GM20431 (cell line): ENCODE data around the gene SLC6A20.
"Not testable (repeated sequence)": the region's sequence is repeated elsewhere in the genome, so short reads cannot be mapped to it uniquely, and the experiment has no call there.

Source experiments
- in situ Hi-C: fragments of 300-500 bp; cut with MseI, MboI; formaldehyde crosslinking; loops from one replicate; pipeline ENCODE4 v1.15.0; 2020; ENCODE audit warnings: low sequenced_read_pairs; ENCODE audit not compliant: unreplicated experiment

Gene SLC6A20

DNA sequence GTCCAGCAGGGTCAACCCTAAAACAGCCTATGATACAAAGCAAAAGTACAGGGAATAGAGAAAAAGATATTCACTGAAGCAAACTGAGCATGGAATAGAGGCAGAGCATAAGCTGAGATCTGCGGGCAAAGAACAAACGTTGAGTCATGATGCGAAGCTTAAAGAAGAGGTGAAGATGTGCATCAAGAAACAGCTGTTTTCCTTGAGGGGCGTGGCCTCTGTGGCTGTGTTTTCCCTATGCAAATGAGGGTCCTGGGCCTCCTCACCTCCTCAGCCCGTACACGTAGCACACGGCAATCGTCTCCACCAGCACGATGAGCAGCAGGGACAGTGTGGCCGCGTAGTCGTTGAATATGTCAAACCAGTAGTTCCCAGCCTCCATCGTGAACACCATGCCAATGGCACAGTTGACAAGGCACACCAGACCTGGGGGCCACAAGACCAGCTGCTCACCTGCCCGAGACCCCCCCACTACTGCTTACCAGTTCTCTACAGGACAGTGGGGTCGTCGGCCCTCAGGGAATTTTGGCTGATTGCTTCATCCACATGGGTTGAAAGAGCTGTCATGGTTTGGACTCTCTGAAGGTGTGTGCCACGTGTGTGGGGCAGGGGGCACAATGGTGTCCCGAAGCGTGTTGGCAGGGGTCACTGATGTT lies 33.6 kb downstream of the SLC6A20 start:
- in situ Hi-C loops: loop anchor here (10.0 to 25.0 kb wide), 3 partner anchors 162 to 625 kb away; no protein-coding TSS in a partner anchor

DNA sequence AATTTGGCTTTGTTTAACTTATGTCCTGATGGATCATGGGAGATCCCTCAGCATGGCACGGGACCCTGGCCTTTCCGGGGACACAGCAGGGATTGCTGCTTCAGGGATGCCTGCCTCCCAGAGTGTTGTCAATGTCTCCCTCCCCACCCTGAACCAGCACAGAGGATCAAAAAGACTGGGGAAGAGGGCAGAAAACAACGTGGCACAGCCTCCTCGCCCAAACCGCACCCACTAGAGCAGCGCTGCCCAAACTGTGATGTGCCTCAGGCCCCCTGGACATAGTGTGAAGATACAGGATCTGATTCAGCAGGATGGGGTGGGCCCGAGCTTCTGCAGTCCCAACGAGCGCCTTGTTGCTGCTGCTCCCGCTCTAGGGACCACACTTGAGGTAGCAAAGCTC lies 34.5 kb downstream of the SLC6A20 start:
- in situ Hi-C loops: loop anchor here (10.0 to 25.0 kb wide), 3 partner anchors 163 to 625 kb away; no protein-coding TSS in a partner anchor

DNA sequence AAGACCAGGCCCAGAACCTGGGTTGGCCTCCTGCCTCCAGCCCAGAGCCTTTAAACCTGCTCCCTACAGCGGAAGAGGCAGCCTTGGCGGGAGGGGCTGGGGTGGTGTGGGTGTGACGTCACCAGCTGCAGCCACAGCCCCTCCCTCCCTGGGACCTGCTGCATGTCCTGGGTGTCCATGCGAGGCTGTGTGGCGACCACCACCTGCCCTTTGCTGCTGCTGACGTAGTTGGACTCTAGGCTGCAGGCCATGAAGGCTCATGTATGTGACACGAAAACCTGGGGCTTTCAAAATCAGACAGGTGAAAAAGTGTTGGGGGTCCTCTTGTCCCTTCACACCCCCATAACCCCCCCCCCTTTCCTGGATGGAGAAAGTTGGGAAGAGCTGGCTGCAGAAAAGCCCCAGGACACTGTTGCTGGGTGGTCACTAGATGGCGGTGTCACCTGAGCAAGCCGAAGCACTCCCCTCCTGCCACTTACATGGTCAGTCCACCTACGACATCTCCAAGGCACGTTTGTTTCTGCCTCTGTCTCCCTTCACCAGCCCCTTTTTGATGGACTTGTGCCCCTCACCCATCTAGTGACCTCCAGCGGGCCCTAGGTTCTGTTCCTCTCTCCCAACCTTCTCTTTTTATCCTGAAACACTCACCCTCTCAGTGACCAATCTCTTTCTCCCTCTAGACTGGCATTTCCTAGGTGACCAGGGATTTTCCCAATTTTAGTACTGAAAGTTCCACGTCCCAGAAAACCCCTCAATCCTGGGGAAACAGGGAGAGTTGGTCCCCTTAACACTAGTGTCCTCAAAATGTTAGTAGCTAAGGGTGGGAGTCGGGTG lies 35.2 kb downstream of the SLC6A20 start:
- in situ Hi-C loops: loop anchor here (10.0 to 25.0 kb wide), 3 partner anchors 164 to 626 kb away; no protein-coding TSS in a partner anchor

DNA sequence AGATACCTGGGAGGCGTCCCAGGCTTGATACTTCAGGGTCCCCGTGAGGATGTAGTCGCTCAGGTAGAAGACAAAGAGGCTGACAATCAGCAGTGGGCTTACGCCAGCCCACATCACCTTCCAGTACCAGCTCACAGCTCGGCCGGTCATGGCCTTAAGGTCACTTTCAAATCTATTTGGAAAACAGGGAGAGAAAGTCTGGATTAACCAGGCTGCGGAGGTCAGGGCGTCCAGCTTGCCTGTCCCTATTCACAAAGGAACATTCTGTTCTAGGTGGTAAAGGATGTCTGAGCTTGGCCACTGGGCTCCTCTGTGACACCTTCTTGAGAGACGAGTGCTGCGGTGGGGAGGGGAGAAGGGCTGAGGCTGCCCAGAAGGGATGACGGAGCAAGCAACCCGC lies 36.5 kb downstream of the SLC6A20 start:
- in situ Hi-C loops: loop anchor here (10.0 to 25.0 kb wide), 3 partner anchors 165 to 627 kb away; no protein-coding TSS in a partner anchor

DNA sequence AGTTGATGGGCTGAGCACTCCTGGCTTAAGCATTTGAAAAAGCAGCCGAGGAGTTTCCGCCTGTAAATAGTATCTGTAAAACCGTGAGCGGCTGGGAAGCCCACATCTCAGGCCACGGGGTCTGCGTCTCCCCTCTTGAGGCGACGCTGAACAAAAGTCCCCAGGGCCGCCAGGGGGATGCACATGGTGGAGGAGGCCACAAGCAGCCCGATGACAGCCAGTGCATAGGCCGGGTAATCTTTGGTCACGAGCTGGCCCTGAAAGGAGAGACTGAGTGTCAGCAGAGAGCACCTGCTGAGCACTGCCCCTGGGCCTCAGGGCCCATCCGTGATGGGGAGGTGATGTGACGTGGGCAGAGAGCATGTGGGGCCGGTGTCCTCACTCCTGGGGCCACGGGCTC lies 37.5 kb downstream of the SLC6A20 start:
- in situ Hi-C loops: loop anchor here (25.0 kb wide), 2 partner anchors 303 to 628 kb away; no protein-coding TSS in a partner anchor

DNA sequence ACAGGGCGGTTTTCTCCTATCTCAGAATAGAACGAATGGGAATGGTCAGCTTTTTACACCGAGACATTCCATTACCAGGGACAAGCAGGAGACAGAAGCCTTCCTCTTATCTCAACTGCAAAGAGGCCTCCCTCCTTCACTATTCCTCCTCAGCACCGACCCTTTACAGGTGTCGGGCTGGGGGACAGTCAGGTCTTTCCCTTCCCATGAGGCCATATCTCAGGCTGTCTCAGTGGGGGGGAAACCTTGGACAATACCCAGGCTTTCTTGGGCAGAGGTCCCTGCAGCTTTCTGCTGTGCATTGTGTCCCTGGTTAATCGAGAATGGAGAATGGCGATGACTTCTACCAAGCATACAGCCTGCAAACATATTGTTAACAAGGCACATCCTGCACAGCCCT lies 39.2 kb downstream of the SLC6A20 start:
- in situ Hi-C loops: loop anchor here (25.0 kb wide), 2 partner anchors 305 to 630 kb away; no protein-coding TSS in a partner anchor

DNA sequence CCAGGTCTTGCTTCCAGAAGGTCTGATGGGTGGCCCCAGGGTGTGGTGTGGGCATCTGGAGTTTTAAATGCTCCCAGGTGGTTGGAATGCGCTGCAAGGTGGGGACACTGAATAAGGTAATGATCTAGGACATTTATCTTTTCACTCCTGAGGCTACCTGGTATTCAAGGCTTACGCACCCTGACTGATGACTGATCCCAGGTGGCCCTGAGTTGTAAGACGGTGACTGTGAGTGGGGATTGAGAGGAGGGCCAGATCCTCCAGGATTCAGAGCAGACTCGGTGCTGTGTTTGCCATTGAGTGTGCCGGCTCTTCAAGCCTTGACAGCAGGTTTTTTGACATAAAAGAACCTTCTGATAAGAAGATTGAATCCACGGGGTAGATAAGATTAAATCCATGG lies 40.3 kb downstream of the SLC6A20 start:
- in situ Hi-C loops: loop anchor here (25.0 kb wide), 2 partner anchors 306 to 631 kb away; no protein-coding TSS in a partner anchor

DNA sequence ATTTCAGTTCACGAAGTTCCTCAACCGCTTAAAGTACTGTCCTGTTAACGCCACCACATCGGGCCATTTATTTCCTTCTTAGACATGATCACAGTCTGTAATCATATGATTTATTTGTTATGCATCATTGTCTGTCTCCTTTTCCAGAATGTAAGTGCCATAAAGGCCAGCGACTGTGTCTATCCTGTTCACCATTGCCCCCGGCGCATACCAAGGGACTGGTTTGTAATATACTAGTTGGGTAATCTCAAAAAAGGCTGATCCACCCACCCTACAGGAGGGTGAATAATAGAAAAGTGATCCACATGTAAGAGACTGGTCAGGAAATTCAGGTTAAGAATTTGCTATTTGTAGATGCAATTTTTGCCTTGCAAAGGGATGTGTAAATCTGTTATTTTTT lies 41.9 kb downstream of the SLC6A20 start:
- in situ Hi-C loops: loop anchor here (25.0 kb wide), 2 partner anchors 308 to 633 kb away; no protein-coding TSS in a partner anchor

DNA sequence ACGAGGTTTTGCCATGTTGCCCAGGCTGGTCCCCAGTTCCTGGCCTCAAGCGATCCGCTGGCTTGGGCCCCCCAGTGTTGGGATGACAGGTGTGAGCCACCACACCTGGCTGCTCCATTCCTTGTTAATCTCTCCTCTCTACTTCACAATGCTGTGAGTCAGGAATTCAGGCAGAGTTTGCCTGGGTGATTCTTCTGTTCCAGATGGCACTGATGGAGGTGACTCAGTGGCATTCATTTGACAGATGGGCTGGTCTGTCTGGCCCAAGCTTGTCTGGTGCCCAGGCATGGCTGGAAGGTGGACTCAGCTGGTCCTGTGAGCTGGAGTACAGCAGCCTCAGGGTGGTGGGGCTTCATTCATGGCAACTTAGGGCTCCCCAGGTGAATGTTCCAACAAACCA lies 43.2 kb downstream of the SLC6A20 start:
- in situ Hi-C loops: loop anchor here (25.0 kb wide), 2 partner anchors 309 to 634 kb away; no protein-coding TSS in a partner anchor

DNA sequence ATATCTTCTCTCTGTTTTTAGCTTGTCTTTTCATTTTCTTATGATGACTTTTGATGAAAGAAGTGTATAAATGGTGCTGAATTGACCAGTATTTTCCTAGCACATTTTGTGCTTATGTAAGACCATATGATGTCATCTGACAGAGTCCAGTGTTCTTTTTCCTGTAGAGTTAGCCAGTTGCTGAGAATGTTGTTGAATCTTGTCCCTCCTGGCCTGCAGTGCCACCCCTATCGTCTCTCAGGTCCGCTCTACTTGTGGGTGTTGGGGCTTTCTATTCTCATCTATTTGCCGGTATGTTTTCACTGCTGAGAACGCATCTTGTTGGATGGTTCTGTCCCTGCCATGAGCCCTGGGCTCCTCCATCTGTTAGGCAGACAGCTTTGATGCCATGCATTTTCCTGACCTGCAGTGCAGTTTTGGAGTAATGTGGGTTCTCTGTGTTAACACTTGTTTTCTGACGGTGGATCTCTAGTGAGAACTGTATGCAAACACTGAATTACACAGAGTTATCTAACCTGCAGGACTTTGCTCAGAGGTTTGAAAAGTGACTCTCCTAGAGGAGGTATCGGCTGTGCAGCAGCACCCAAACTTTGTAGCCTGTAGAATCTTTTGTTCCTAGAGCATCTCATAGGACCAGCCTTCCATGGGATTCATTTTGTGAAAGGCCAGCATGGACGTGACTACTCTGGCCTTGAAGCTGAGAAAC lies 44.6 kb downstream of the SLC6A20 start:
- in situ Hi-C loops: loop anchor here (25.0 kb wide), 2 partner anchors 311 to 636 kb away; no protein-coding TSS in a partner anchor

DNA sequence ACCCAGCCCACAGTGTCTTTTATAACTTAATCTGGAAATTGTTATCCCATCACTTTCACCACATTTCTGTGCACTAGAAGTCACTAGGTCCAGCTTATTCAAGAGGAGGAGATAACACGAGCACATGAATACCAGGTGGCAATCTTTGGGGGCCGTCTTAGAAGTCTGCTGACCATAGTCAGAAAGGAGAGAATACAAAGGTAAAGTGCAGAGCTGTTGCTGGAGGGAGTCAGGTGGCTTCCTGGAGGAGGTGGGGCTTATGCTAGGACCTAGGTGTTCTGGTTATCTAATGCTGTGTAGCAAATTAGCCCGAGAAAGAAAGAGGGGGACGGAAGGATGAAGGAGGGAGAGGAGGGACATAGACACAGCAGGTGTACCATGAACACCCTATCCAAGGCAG lies 46.5 kb downstream of the SLC6A20 start:
- in situ Hi-C loops: loop anchor here (25.0 kb wide), 2 partner anchors 312 to 637 kb away; no protein-coding TSS in a partner anchor

DNA sequence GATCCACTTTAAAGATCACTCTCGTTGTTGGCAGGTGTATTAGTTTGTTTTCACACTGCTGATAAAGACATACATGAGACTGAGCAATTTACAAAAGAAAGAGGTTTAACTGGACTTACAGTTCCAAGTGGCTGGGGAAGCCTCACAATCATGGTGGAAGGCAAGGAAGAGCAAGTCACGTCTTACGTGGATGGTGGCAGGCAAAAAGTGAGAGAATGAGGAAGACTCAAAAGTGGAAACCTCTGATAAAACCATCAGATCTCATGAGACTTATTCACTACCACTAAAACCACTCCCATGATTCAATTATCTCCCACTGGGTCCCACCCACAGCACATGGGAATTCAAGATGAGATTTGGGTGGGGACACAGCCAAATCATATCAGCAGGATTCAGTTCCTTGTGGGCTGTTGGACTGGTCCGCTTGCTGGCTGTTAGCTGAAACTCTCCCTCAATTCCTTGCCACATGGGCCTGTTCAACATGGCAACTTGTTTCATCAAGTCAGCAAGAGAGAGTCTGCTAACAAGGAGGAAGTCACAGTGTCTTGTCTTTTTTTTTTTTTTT lies 47.2 kb downstream of the SLC6A20 start:
- in situ Hi-C loops: not testable (repeated sequence)

DNA sequence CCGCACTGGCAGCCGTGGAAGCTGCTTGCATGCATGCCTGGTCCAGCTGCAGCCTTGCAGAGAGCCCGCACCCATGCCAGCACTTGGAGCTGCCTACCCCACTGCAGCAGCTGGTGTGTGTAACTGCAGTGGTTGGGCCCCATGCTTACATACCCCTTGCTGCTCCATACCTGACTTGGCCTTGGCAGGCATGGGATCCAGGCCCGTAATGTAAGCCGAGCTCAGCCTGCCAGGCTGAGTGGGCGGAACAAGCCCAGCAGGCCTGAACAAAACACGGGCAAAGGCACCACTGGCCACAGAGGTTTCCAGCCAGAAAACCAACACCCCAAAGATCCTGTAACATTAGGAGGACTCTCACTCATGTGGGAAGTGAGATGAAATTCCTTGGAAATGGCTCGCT lies 48.3 kb downstream of the SLC6A20 start:
- in situ Hi-C loops: no loop called here

DNA sequence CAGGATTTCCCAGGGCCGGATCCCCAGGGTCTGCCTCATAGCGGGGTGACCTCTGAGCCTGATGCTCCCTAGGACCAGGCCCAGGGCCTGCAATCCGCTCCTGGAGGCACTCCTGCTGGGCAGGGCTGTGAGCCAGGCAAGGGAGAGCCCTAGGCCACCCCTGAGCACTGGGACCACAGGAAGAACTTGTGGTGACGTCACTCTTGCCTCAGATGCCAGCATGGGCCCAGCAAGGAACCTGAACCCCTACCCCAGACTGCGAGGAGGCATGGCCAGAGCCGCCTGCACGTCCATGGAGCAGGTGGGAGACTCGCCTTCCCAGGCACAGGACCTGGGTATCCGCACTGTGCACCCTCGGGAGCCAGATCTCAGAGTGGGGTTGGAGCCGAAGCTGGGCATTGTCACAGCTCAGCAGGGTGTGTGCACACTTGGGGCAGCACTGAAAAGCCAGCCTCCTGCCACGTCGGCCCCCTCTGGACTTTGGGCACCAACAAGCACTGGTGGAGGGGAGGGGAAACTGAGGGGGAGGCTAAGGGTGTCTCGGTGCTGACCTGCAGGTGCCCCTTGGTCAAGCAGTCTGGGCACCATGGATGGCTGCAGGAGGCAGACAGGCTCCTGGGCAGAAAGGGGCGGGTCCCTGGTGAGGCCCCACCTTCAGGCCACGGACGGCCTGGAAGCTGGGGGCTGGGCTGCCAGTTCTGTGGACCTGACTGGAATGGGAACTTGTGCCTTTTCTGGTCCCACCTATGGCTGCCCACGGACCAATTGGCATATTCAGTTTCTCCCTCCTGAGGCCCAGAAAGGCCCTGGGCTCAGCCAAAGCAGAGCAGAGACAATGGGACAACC lies 49.3 kb downstream of the SLC6A20 start:
- in situ Hi-C loops: no loop called here

DNA sequence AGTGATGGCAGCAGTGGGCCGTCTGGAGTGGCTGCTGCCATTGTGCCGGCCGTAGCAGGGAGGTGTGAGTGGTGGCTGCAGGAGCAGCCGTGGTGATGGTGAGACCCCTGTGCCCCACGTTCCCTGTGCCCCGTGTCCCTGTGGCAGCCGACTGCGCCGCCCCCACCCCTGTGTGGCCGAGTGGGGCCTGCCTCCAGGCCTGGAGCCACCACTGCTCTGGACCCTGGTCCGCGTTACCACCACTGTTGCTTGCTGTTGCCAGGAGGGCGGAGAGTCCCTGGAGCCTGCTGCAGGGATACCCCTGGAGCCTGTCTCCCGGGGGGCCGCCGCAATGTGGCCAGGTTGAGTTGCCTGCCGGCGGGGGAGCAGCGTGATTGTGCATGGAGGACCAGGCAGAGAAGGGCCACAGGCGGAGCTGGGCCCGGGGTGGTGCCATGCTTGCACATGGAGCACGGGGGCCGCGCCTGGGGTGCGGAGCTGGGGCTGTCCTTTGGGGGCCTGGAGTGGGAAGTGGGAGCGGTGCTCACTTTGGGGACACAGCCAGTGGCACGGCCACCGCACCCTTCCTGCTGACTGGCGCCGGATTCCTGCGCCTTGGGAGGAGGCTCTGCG lies 50.1 kb downstream of the SLC6A20 start:
- in situ Hi-C loops: no loop called here

DNA sequence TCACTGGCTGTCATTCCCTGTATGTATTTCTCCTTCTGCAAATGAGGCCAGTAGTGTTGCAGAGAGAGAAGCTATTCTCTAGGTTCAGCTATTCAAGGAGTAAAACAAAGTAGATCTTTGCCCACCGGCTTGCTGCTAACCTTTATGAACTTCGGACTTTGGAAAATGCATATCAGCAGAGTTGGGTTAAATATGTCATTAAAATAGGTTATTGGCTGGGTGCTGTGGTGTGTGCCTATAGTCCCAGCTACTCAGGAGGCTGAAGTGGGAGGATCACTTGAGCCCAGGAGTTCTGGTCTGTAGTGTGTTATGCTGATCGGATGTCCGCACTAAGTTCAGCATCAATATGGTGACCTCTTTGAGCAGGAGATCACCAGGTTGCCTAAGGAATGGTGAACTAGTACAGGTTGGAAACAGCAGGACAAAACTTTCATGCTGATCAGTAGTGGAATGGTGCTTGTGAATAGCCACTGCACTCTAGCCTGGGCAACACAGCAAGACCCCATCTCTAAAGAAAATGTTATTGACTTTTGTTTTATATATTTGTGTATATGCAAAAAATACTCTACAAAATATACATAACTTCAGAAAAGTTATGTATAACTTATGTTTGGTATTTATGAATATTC lies 53.8 kb downstream of the SLC6A20 start:
- in situ Hi-C loops: no loop called here

DNA sequence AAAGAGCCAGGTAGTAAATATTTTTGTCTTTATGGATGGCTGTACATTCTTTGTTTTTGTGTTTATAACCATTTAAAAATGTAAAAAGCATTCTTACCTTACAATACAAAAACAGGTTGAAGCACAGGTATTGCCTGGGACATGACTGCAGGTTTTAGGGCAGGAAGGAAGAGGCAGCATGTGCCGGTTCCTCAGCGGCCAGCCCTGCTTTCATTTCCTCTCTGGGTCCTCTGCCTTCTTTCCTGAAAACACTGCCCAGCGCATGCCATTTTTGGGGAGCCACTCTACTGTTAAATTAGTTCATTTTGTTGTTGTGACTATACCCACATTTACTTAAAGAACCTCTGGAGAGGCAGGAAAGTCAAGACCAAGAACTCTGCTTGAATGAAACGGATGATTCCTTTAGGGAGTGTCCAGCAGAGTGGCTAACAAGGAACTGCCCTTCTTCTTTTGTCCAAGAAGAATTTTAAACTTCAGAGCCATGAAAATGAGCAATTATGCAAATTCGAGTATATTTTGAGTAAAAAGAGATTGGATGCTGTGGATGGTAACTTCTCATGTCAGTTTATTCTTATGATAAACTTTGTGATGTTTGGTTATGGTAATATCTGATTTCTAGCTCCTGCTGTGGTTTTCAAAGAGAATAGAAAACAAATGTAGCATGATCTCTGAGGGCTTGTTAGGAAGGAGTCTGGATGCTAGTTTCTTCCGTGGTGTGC lies 54.4 kb downstream of the SLC6A20 start:
- in situ Hi-C loops: no loop called here
